Subcutaneous abdominal adipose tissue (tissue), 5 donors: ENCODE results near the gene ZER1.

ENCODE experiments used
- H3K27ac ChIP-seq: one replicate; pipeline ENCODE4 v1.7.0; 2013; ENCODE audit warnings: low read depth, mild to moderate bottlenecking, inconsistent platforms, low read length, moderate library complexity
- H3K27me3 ChIP-seq, 5 donors: one replicate each; pipeline ENCODE4 v1.7.0; 2013; ENCODE audit warnings: low read length in 5 of 5, inconsistent platforms in 1 of 5; ENCODE audit not compliant: control insufficient read depth in 5 of 5, insufficient read depth in 4 of 5
- H3K36me3 ChIP-seq, 5 donors: one replicate each; pipeline ENCODE4 v1.7.0; 2013; ENCODE audit warnings: low read length in 5 of 5; ENCODE audit not compliant: control insufficient read depth in 5 of 5, insufficient read depth in 5 of 5
- H3K4me1 ChIP-seq, 5 donors: one replicate each; pipeline ENCODE4 v1.7.0; 2013; ENCODE audit warnings: low read length in 5 of 5, mild to moderate bottlenecking in 3 of 5, moderate library complexity in 1 of 5; ENCODE audit not compliant: control insufficient read depth in 5 of 5, insufficient read depth in 5 of 5
- H3K4me3 ChIP-seq, 5 donors: one replicate each; pipeline ENCODE4 v1.7.0; 2013; ENCODE audit warnings: low read length in 5 of 5, low read depth in 1 of 5
- H3K9ac ChIP-seq, 5 donors: one replicate each; pipeline ENCODE4 v1.7.0; 2013; ENCODE audit warnings: low read length in 5 of 5, mild to moderate bottlenecking in 4 of 5, moderate library complexity in 3 of 5
- H3K9me3 ChIP-seq, 5 donors: one replicate each; pipeline ENCODE4 v1.7.0; 2013; ENCODE audit warnings: low read length in 5 of 5; ENCODE audit not compliant: control insufficient read depth in 5 of 5
- donor health status: healthy.
- donor health status: healthy.
- donor health status: healthy.
- donor health status: healthy.
- donor health status: healthy.

ZER1 gene

GRCh38 chr9:128728298-128728697 lies 43.4 kb downstream of the ZER1 start:
- peaks cover 5 to 17% (median 15%) of the 10 kb centered on the region in 5 donors for H3K4me1 ChIP-seq
- H3K9ac ChIP-seq, result no peak overlapping the region
- H3K27me3 ChIP-seq, result no peaks in the 10 kb centered on the region
- H3K27ac ChIP-seq, result no peak overlapping the region
- H3K9me3 ChIP-seq, result no peaks in the 10 kb centered on the region
- peaks cover 0 to 36% (median 25%) of the 10 kb centered on the region in 5 donors for H3K36me3 ChIP-seq
- no peak overlapping the region for H3K4me3 ChIP-seq

- no peaks in the 10 kb centered on the region for H3K27me3 ChIP-seq
- no peak overlapping the region for H3K4me3 ChIP-seq
- H3K9me3 ChIP-seq, result no peaks in the 10 kb centered on the region
- no peak overlapping the region for H3K9ac ChIP-seq
- no peak overlapping the region for H3K27ac ChIP-seq
- peaks cover 0 to 30% (median 22%) of the 10 kb centered on the region in 5 donors for H3K36me3 ChIP-seq
- peaks cover 5 to 21% (median 19%) of the 10 kb centered on the region in 5 donors for H3K4me1 ChIP-seq
Measured at GRCh38 chr9:128727640-128728248, 44.0 kb downstream of the ZER1 start.

GRCh38 chr9:128724744-128725211 lies 46.9 kb downstream of the ZER1 start:
- Histone ChIP-seq H3K4me3 (peak overlapping the region; percentile 65 to 79 (median 75)), H3K9ac (peak overlapping the region in 2 of 5 donors; percentile 21 to 70), H3K4me1 (peaks cover 5 to 23% (median 21%) of the 10 kb centered on the region in 5 donors), H3K36me3 (peaks cover 0 to 30% (median 17%) of the 10 kb centered on the region in 5 donors), H3K27ac (peak overlapping the region; percentile 30), H3K27me3 (no peaks in the 10 kb centered on the region), H3K9me3 (no peaks in the 10 kb centered on the region)

- peak within 1 kb of the TSS; percentile 48 to 71 (median 56) for H3K9ac ChIP-seq
- H3K9me3 ChIP-seq, result no peaks in the 10 kb centered on the region
- H3K4me3 ChIP-seq, result peak within 1 kb of the TSS; percentile 75 to 82 (median 75)
- no peaks in the 10 kb centered on the region for H3K27me3 ChIP-seq
- H3K27ac ChIP-seq, result peak within 1 kb of the TSS; percentile 30
- H3K4me1 ChIP-seq, result peaks cover 5 to 29% (median 26%) of the 10 kb centered on the region in 5 donors
- H3K36me3 ChIP-seq, result peaks cover 0 to 29% (median 18%) of the 10 kb centered on the region in 5 donors
Measured at GRCh38 chr9:128723866-128724743, 47.6 kb downstream of the ZER1 start, which contains the start of gene ZDHHC12. Gene ZDHHC12 (minus strand): TSS chr9:128724127. CDS start chr9:128724093, 34 bp downstream.

- H3K36me3 ChIP-seq, result peaks cover 0 to 29% (median 18%) of the 10 kb centered on the region in 5 donors
- no peaks in the 10 kb centered on the region for H3K27me3 ChIP-seq
- H3K27ac ChIP-seq, result peak overlapping the region; percentile 30
- H3K9me3 ChIP-seq, result no peaks in the 10 kb centered on the region
- H3K9ac ChIP-seq, result peak overlapping the region; percentile 48 to 71 (median 56)
- peaks cover 5 to 29% (median 26%) of the 10 kb centered on the region in 5 donors for H3K4me1 ChIP-seq
- H3K4me3 ChIP-seq, result peak overlapping the region; percentile 75 to 82 (median 75)
Measured at GRCh38 chr9:128723352-128723865, 48.3 kb downstream of the ZER1 start.

- peaks cover 0 to 31% (median 18%) of the 10 kb centered on the region in 5 donors for H3K36me3 ChIP-seq
- H3K9ac ChIP-seq, result peak overlapping the region in 1 of 5 donors; percentile 48
- no peaks in the 10 kb centered on the region for H3K9me3 ChIP-seq
- no peaks in the 10 kb centered on the region for H3K27me3 ChIP-seq
- H3K4me3 ChIP-seq, result peak overlapping the region in 2 of 5 donors; percentile 29 to 75
- H3K4me1 ChIP-seq, result peaks cover 5 to 29% (median 26%) of the 10 kb centered on the region in 5 donors
- no peak overlapping the region for H3K27ac ChIP-seq
Measured at GRCh38 chr9:128722380-128723351, 49.1 kb downstream of the ZER1 start.

GRCh38 chr9:128721487-128722010 lies 50.2 kb downstream of the ZER1 start:
- H3K9me3 ChIP-seq, result no peaks in the 10 kb centered on the region
- H3K9ac ChIP-seq, result no peak overlapping the region
- H3K4me3 ChIP-seq, result no peak overlapping the region
- no peak overlapping the region for H3K27ac ChIP-seq
- H3K27me3 ChIP-seq, result no peaks in the 10 kb centered on the region
- H3K36me3 ChIP-seq, result peaks cover 0 to 31% (median 18%) of the 10 kb centered on the region in 5 donors
- peaks cover 5 to 35% (median 30%) of the 10 kb centered on the region in 5 donors for H3K4me1 ChIP-seq

GRCh38 chr9:128720841-128721486 lies 50.8 kb downstream of the ZER1 start:
- no peaks in the 10 kb centered on the region for H3K27me3 ChIP-seq
- H3K9me3 ChIP-seq, result no peaks in the 10 kb centered on the region
- H3K4me3 ChIP-seq, result no peak overlapping the region
- no peak overlapping the region for H3K27ac ChIP-seq
- H3K4me1 ChIP-seq, result peaks cover 5 to 37% (median 31%) of the 10 kb centered on the region in 5 donors
- peaks cover 0 to 31% (median 18%) of the 10 kb centered on the region in 5 donors for H3K36me3 ChIP-seq
- no peak overlapping the region for H3K9ac ChIP-seq
